CD4-positive, CD25-positive, alpha-beta regulatory T cell (primary cell): ENCODE data around the gene GPNMB. TPM values are rescaled to one million over a fixed set of nuclear protein-coding genes. Genes with fewer than 3 reads are reported as not detected.
A peak's percentile ranks its signal among the peaks of the same experiment; 100 is the strongest.

Experiments used
- ATAC-seq, 2 donors: fragments of 150-1000 bp; cut with Tn5 transposase; one replicate each; pipeline ENCODE4 v1.10.0; 2021; ENCODE audit warnings: low read depth in 2 of 2, moderate number of reproducible peaks in 2 of 2, moderate library complexity in 1 of 2
- DNase-seq, 3 donors: peaks; one replicate each; pipeline versions ENCODE4 v3.0.0 to v3.0.0-alpha.2; 2012 to 2022; ENCODE audit warnings: mixed read lengths in 1 of 3
- H3K27ac ChIP-seq: one replicate; pipeline ENCODE4 v1.7.0; 2013; ENCODE audit warnings: mild to moderate bottlenecking, low read length; ENCODE audit not compliant: insufficient read depth, poor library complexity, severe bottlenecking
- H3K27me3 ChIP-seq: one replicate; pipeline ENCODE4 v1.7.0; 2013; ENCODE audit warnings: low read length; ENCODE audit not compliant: control insufficient read depth, insufficient read depth
- H3K36me3 ChIP-seq: one replicate; pipeline ENCODE4 v1.7.0; 2013; ENCODE audit warnings: mild to moderate bottlenecking, low read length, moderate library complexity; ENCODE audit not compliant: control insufficient read depth, insufficient read depth
- H3K4me1 ChIP-seq: 2 replicates; pipeline ENCODE4 v1.7.0; 2013; ENCODE audit warnings: mild to moderate bottlenecking, low read length; ENCODE audit not compliant: insufficient read depth, control insufficient read depth, poor library complexity, severe bottlenecking
- H3K4me3 ChIP-seq: one replicate; pipeline ENCODE4 v1.7.0; 2013; ENCODE audit warnings: low read depth, mild to moderate bottlenecking, low read length, moderate library complexity
- H3K9me3 ChIP-seq, 2 experiments: 1 replicate in 1 of 2; 2 replicates in 1 of 2; pipeline ENCODE4 v1.7.0; 2013; ENCODE audit warnings: low read length in 2 of 2, mild to moderate bottlenecking in 1 of 2, moderate library complexity in 1 of 2; ENCODE audit not compliant: control insufficient read depth in 2 of 2
- H3K27ac Mint-ChIP-seq, 3 donors: one replicate each; pipeline ENCODE4 v1.8.0; 2020 to 2022; ENCODE audit warnings: mild to moderate bottlenecking in 3 of 3, mixed read lengths in 3 of 3, moderate library complexity in 2 of 3
- H3K27me3 Mint-ChIP-seq: one replicate; pipeline ENCODE4 v1.8.0; 2022; ENCODE audit warnings: mild to moderate bottlenecking, mixed read lengths
- H3K36me3 Mint-ChIP-seq: one replicate; pipeline ENCODE4 v1.8.0; 2020; ENCODE audit warnings: mixed read lengths
- H3K4me1 Mint-ChIP-seq, 4 donors: one replicate each; pipeline ENCODE4 v1.8.0; 2020 to 2022; ENCODE audit warnings: mixed read lengths in 4 of 4, mild to moderate bottlenecking in 1 of 4
- H3K4me3 Mint-ChIP-seq, 4 donors: one replicate each; pipeline ENCODE4 v1.8.0; 2020 to 2022; ENCODE audit warnings: mild to moderate bottlenecking in 4 of 4, mixed read lengths in 4 of 4, moderate library complexity in 3 of 4
- H3K9me3 Mint-ChIP-seq, 7 donors: one replicate each; pipeline ENCODE4 v1.8.0; 2020 to 2022; ENCODE audit warnings: mixed read lengths in 7 of 7, mild to moderate bottlenecking in 3 of 7, moderate library complexity in 2 of 7
- polyA plus RNA-seq, 4 donors: library from polyadenylated mRNA; unstranded; fragments of 300-500 nt; fragmentation: Illumina TruSeq; gene quantifications; one replicate each; pipeline ENCODE4 v1.2.3, GENCODE V29; 2021
- total RNA-seq: library from RNA; stranded (reverse); gene quantifications from one replicate; pipeline ENCODE4 v1.2.3, GENCODE V29; 2022

Gene GPNMB
- total and polyA plus RNA-seq, 5 donors from 2014 or later = 0.66 TPM; not detected in 4

- no peak for ATAC-seq
- peaks cover 7% of the 10 kb centered on the region for H3K36me3 Mint-ChIP-seq
- H3K27me3 ChIP-seq = peaks cover 2% of the 10 kb centered on the region
- no peaks in the 10 kb centered on the region for H3K9me3 ChIP-seq
- no peak overlapping the region for H3K4me3 ChIP-seq
- no peaks in the 10 kb centered on the region for H3K9me3 Mint-ChIP-seq
- H3K27ac Mint-ChIP-seq = no peak overlapping the region
- peaks cover 3% of the 10 kb centered on the region for H3K36me3 ChIP-seq
- peaks cover 0 to 11% (median 5%) of the 10 kb centered on the region in 4 donors for H3K4me1 Mint-ChIP-seq
- no peak for DNase-seq
- H3K4me3 Mint-ChIP-seq = peak overlapping the region in 1 of 4 donors; percentile 30
- no peaks in the 10 kb centered on the region for H3K4me1 ChIP-seq
- H3K27me3 Mint-ChIP-seq = peaks cover 22% of the 10 kb centered on the region
- no peak overlapping the region for H3K27ac ChIP-seq
Measured at GRCh38 chr7:23207884-23208283, 38.7 kb upstream of the GPNMB start.

DNA sequence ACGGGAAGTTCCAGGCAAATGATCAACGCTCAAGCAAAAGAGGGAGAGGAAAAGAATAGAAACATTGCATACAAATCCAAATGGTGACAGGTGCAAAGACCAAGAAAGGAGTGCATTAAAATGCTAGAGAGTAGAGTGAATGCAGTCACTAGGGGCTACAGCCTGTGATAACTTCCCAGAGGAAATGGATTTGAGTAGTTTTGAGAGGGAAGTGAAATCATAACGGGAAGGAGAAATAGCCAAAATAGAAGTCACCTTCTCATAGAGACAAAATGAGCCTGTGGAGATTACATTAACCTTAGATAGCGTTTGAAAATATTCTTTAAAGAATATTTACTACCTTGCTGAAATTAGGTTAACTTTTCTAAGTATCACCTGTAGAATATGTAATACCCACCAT lies 38.3 kb upstream of the GPNMB start:
- Histone ChIP-seq H3K27me3 (peaks cover 2% of the 10 kb centered on the region), H3K4me1 (no peaks in the 10 kb centered on the region), H3K36me3 (peaks cover 3% of the 10 kb centered on the region), H3K27ac (no peak overlapping the region), H3K4me3 (no peak overlapping the region), H3K9me3 (no peaks in the 10 kb centered on the region)
- peaks cover 22% of the 10 kb centered on the region for H3K27me3 Mint-ChIP-seq
- H3K9me3 Mint-ChIP-seq = no peaks in the 10 kb centered on the region
- no peak for DNase-seq
- peaks cover 7% of the 10 kb centered on the region for H3K36me3 Mint-ChIP-seq
- no peak overlapping the region for H3K27ac Mint-ChIP-seq
- H3K4me1 Mint-ChIP-seq = peaks cover 0 to 11% (median 5%) of the 10 kb centered on the region in 4 donors
- no peak for ATAC-seq
- no peak overlapping the region for H3K4me3 Mint-ChIP-seq

DNA sequence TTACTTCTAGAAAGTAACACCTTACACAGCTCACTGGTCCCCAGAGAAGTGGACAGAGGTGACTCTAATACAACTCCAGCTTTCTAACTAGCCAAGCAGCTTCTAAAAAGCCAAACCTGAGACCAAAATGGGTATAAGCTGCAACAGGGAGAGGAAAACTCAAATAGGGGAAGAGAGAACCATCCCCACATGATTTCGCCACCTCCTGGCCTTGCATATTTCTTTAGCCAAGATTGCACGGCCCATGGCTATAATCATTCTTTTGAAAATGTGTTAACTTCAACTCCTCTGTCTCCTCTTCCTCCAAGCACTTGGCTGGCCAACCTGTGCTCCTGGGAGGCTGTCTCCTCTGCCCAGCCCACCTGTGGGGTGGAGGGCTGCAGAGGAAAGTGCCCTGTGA lies 36.1 kb upstream of the GPNMB start:
- no peaks in the 10 kb centered on the region for H3K9me3 Mint-ChIP-seq
- no peaks in the 10 kb centered on the region for H3K9me3 ChIP-seq
- H3K27ac ChIP-seq = no peak overlapping the region
- H3K4me3 Mint-ChIP-seq = no peak overlapping the region
- H3K27ac Mint-ChIP-seq = no peak overlapping the region
- no peaks in the 10 kb centered on the region for H3K4me1 ChIP-seq
- peaks cover 28% of the 10 kb centered on the region for H3K27me3 Mint-ChIP-seq
- no peak overlapping the region for H3K4me3 ChIP-seq
- H3K4me1 Mint-ChIP-seq = peaks cover 0 to 8% (median 3%) of the 10 kb centered on the region in 4 donors
- no peaks in the 10 kb centered on the region for H3K27me3 ChIP-seq
- no peak for ATAC-seq
- no peaks in the 10 kb centered on the region for H3K36me3 ChIP-seq
- H3K36me3 Mint-ChIP-seq = no peaks in the 10 kb centered on the region
- DNase-seq = no peak

- Mint-ChIP-seq H3K36me3 (no peaks in the 10 kb centered on the region), H3K4me3 (no peak overlapping the region), H3K9me3 (peaks cover 0 to 1% (median 0%) of the 10 kb centered on the region in 7 donors), H3K27me3 (peaks cover 30% of the 10 kb centered on the region), H3K4me1 (peaks cover 0 to 4% (median 0%) of the 10 kb centered on the region in 4 donors), H3K27ac (no peak overlapping the region)
- no peaks in the 10 kb centered on the region for H3K9me3 ChIP-seq
- ATAC-seq (no peak), DNase-seq (no peak)
- no peak overlapping the region for H3K4me3 ChIP-seq
- H3K27me3 ChIP-seq = no peaks in the 10 kb centered on the region
- no peak overlapping the region for H3K27ac ChIP-seq
- H3K36me3 ChIP-seq = no peaks in the 10 kb centered on the region
- no peaks in the 10 kb centered on the region for H3K4me1 ChIP-seq
Measured at GRCh38 chr7:23211589-23211988, 35.0 kb upstream of the GPNMB start.

DNA sequence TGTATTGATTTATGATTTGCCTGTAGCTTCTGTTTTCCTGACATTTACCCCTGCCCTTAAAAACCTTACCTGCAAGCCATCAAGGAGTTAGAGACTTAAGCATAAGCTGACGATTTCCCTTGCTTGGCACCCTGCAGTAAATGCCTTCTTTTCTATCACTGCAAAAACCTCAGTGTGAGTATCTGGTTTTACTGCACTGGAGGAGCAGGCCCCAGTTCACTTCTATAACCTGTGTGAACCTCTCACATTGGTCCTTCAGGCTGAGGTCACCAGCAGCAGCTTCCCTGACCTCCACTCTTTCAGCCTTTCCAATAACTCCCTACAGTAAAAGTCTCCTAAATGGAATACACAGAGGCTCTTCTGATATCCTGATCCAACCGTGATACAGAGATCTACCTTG lies 34.2 kb upstream of the GPNMB start:
- Mint-ChIP-seq H3K9me3 (peaks cover 0 to 1% (median 0%) of the 10 kb centered on the region in 7 donors), H3K4me1 (no peaks in the 10 kb centered on the region), H3K27ac (peak overlapping the region in 1 of 3 donors; percentile 48), H3K36me3 (no peaks in the 10 kb centered on the region), H3K4me3 (peak overlapping the region in 1 of 4 donors; percentile 49), H3K27me3 (peaks cover 21% of the 10 kb centered on the region)
- ATAC-seq = no peak
- H3K4me1 ChIP-seq = no peaks in the 10 kb centered on the region
- H3K9me3 ChIP-seq = no peaks in the 10 kb centered on the region
- no peaks in the 10 kb centered on the region for H3K27me3 ChIP-seq
- H3K36me3 ChIP-seq = no peaks in the 10 kb centered on the region
- H3K4me3 ChIP-seq = no peak overlapping the region
- DNase-seq = no peak
- no peak overlapping the region for H3K27ac ChIP-seq

GRCh38 chr7:23212841-23213240 lies 33.7 kb upstream of the GPNMB start:
- H3K27me3 ChIP-seq = peaks cover 3% of the 10 kb centered on the region
- ATAC-seq (no peak), DNase-seq (no peak)
- Mint-ChIP-seq H3K4me1 (no peaks in the 10 kb centered on the region), H3K9me3 (peaks cover 0 to 1% (median 0%) of the 10 kb centered on the region in 7 donors), H3K27ac (no peak overlapping the region), H3K36me3 (no peaks in the 10 kb centered on the region), H3K4me3 (no peak overlapping the region), H3K27me3 (peaks cover 17% of the 10 kb centered on the region)
- H3K9me3 ChIP-seq = no peaks in the 10 kb centered on the region
- no peak overlapping the region for H3K27ac ChIP-seq
- H3K36me3 ChIP-seq = no peaks in the 10 kb centered on the region
- no peaks in the 10 kb centered on the region for H3K4me1 ChIP-seq
- no peak overlapping the region for H3K4me3 ChIP-seq

DNA sequence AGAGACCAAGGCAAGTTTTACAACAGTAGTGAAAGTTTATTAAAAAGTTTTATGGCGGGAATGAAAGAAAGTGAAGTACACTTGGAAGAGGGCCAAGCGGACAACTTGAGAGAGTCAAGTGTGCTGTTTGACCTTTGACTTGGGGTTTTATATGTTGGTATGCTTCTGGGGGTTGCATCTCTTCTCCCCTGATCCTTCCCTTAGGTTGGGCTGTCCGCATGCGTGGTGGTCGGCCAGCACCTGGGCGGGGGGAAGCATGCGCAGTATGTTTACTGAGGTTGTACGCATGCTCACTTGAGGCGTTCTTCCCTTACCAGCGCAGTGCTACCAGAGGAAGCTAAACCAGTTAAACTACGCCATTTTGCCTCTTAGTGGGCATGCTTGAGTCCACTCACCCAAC lies 32.8 kb upstream of the GPNMB start:
- Mint-ChIP-seq H3K4me1 (no peaks in the 10 kb centered on the region), H3K9me3 (peaks cover 0 to 1% (median 0%) of the 10 kb centered on the region in 7 donors), H3K36me3 (no peaks in the 10 kb centered on the region), H3K27ac (no peak overlapping the region), H3K27me3 (peaks cover 17% of the 10 kb centered on the region), H3K4me3 (no peak overlapping the region)
- H3K4me1 ChIP-seq = no peaks in the 10 kb centered on the region
- H3K9me3 ChIP-seq = no peaks in the 10 kb centered on the region
- peaks cover 3% of the 10 kb centered on the region for H3K27me3 ChIP-seq
- H3K36me3 ChIP-seq = no peaks in the 10 kb centered on the region
- H3K4me3 ChIP-seq = no peak overlapping the region
- DNase-seq (no peak), ATAC-seq (no peak)
- no peak overlapping the region for H3K27ac ChIP-seq

DNA sequence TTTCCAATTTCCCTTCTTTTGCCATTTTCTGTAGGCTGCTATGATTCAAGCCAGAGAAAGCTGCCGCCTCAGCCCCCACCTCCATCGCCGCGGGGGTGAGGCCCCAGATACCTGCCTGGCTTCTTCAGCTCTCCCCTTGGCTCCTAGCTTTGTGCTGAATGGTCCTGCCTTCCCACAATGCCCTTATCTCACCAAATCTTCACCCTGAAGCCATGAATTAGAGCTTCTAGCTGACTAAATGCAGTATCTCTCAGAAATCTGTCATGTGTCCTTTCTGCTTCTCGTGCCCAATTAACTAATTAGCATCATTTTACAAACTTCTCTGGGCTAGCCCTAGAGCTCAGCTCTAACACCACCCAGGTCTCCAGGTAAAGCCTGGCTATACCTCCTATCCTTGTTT lies 32.2 kb upstream of the GPNMB start:
- H3K27ac ChIP-seq = no peak overlapping the region
- H3K27me3 Mint-ChIP-seq = peaks cover 17% of the 10 kb centered on the region
- peaks cover 0 to 1% (median 0%) of the 10 kb centered on the region in 7 donors for H3K9me3 Mint-ChIP-seq
- ATAC-seq = no peak
- H3K9me3 ChIP-seq = no peaks in the 10 kb centered on the region
- no peaks in the 10 kb centered on the region for H3K4me1 ChIP-seq
- H3K27ac Mint-ChIP-seq = no peak overlapping the region
- H3K27me3 ChIP-seq = peaks cover 3% of the 10 kb centered on the region
- H3K4me3 ChIP-seq = no peak overlapping the region
- no peaks in the 10 kb centered on the region for H3K36me3 ChIP-seq
- no peaks in the 10 kb centered on the region for H3K4me1 Mint-ChIP-seq
- no peak for DNase-seq
- H3K36me3 Mint-ChIP-seq = no peaks in the 10 kb centered on the region
- no peak overlapping the region for H3K4me3 Mint-ChIP-seq
